ENCODE results near the gene FAM107A. TPM values are rescaled to one million over a fixed set of nuclear protein-coding genes. Genes with fewer than 3 reads are reported as not detected.

The FAM107A gene
- total RNA-seq, 2 experiments from 2014 or later, result not detected

GRCh38 chr3:58609990-58610389 lies 32.8 kb upstream of the FAM107A start:
- ATAC-seq (ENCODE audit: poor library complexity), result no peak
- Histone ChIP-seq H3K27ac (ENCODE audit: low read depth in 1 of 2, low read length in 2 of 2) (no peak overlapping the region), H3K27me3 (ENCODE audit: control insufficient read depth in 1 of 2, insufficient read depth in 2 of 2, low read length in 2 of 2) (peaks cover 0 to 2% of the 10 kb centered on the region in 2 experiments), H3K36me3 (ENCODE audit: insufficient read depth, low read length) (no peaks in the 10 kb centered on the region), H3K9me3 (ENCODE audit: control insufficient read depth in 1 of 2, insufficient read depth in 1 of 2, low read length in 2 of 2) (no peaks in the 10 kb centered on the region), H3K4me1 (ENCODE audit: insufficient read depth, low read length) (no peaks in the 10 kb centered on the region), H3K4me3 (ENCODE audit: low read length) (no peak overlapping the region)
- intact Hi-C loops (cut with DNase I, micrococcal nuclease), result no loop called here
- CTCF ChIA-PET, result no interaction called here
- Mint-ChIP-seq H3K36me3 (ENCODE audit: low read depth) (no peaks in the 10 kb centered on the region), H3K27ac (no peak overlapping the region), H3K9me3 (no peaks in the 10 kb centered on the region), H3K4me3 (no peak overlapping the region), H3K27me3 (peaks cover 16% of the 10 kb centered on the region), H3K4me1 (ENCODE audit: low read depth) (no peaks in the 10 kb centered on the region)
- POLR2A ChIA-PET, result no interaction called here
- DNase-seq, result no peak
- no peak for TF ChIP-seq CTCF (IDR thresholded peaks at IDR 0.05)

- POLR2A ChIA-PET, result no interaction called here
- CTCF ChIA-PET, result no interaction called here
- intact Hi-C loops (cut with DNase I, micrococcal nuclease), result no loop called here
Observed at GRCh38 chr3:58608648-58609047, 31.5 kb upstream of the FAM107A start.

GRCh38 chr3:58607816-58608215 lies 30.6 kb upstream of the FAM107A start:
- peaks cover 2 to 8% of the 10 kb centered on the region in 2 experiments for H3K27me3 ChIP-seq (ENCODE audit: control insufficient read depth in 1 of 2, insufficient read depth in 2 of 2, low read length in 2 of 2)
- Mint-ChIP-seq H3K4me3 (no peak overlapping the region), H3K9me3 (peaks cover 3% of the 10 kb centered on the region), H3K27me3 (peaks cover 29% of the 10 kb centered on the region), H3K36me3 (ENCODE audit: low read depth) (no peaks in the 10 kb centered on the region), H3K27ac (no peak overlapping the region), H3K4me1 (ENCODE audit: low read depth) (no peaks in the 10 kb centered on the region)
- H3K9me3 ChIP-seq (ENCODE audit: control insufficient read depth in 1 of 2, insufficient read depth in 1 of 2, low read length in 2 of 2), result no peaks in the 10 kb centered on the region
- no peaks in the 10 kb centered on the region for H3K36me3 ChIP-seq (ENCODE audit: insufficient read depth, low read length)
- ChIA-PET CTCF (no interaction called here), POLR2A (no interaction called here)
- H3K4me3 ChIP-seq (ENCODE audit: low read length), result no peak overlapping the region
- intact Hi-C loops (cut with DNase I, micrococcal nuclease), result no loop called here
- ATAC-seq (ENCODE audit: poor library complexity) (no peak), DNase-seq (no peak)
- no peak overlapping the region for H3K27ac ChIP-seq (ENCODE audit: low read depth in 1 of 2, low read length in 2 of 2)
- H3K4me1 ChIP-seq (ENCODE audit: insufficient read depth, low read length), result no peaks in the 10 kb centered on the region
- TF ChIP-seq CTCF (IDR thresholded peaks at IDR 0.05), result no peak

More at GRCh38 chr3:58608648-58609047, 31.5 kb upstream of the FAM107A start:
- Mint-ChIP-seq H3K9me3 (peaks cover 3% of the 10 kb centered on the region), H3K27me3 (peaks cover 22% of the 10 kb centered on the region), H3K4me1 (ENCODE audit: low read depth) (no peaks in the 10 kb centered on the region), H3K27ac (no peak overlapping the region), H3K36me3 (ENCODE audit: low read depth) (no peaks in the 10 kb centered on the region), H3K4me3 (no peak overlapping the region)
- no peak overlapping the region for H3K27ac ChIP-seq (ENCODE audit: low read depth in 1 of 2, low read length in 2 of 2)
- H3K4me3 ChIP-seq (ENCODE audit: low read length), result no peak overlapping the region
- DNase-seq (no peak), ATAC-seq (ENCODE audit: poor library complexity) (no peak)
- no peaks in the 10 kb centered on the region for H3K36me3 ChIP-seq (ENCODE audit: insufficient read depth, low read length)
- no peak for TF ChIP-seq CTCF (IDR thresholded peaks at IDR 0.05)
- H3K4me1 ChIP-seq (ENCODE audit: insufficient read depth, low read length), result no peaks in the 10 kb centered on the region
- H3K9me3 ChIP-seq (ENCODE audit: control insufficient read depth in 1 of 2, insufficient read depth in 1 of 2, low read length in 2 of 2), result no peaks in the 10 kb centered on the region
- H3K27me3 ChIP-seq (ENCODE audit: control insufficient read depth in 1 of 2, insufficient read depth in 2 of 2, low read length in 2 of 2), result peaks cover 2 to 8% of the 10 kb centered on the region in 2 experiments
